Uterus (tissue), 4 donors: ENCODE measurements around the gene MEP1B. TPM values are rescaled to one million over a fixed set of nuclear protein-coding genes. Genes with fewer than 3 reads are reported as not detected.
"Not testable (repeated sequence)": the region's sequence is repeated elsewhere in the genome, so short reads cannot be mapped to it uniquely, and the experiment has no call there.

Experiments
- DNase-seq, 2 donors: peaks; one replicate each; pipeline ENCODE4 v3.0.0-alpha.2; 2019 to 2020
- H3K27ac ChIP-seq, 2 donors: fragments of 200-600 bp; sonication (generic); 1 replicate in 1 of 2; 2 replicates in 1 of 2; pipeline ENCODE4 v1.5.1; 2016 to 2018
- H3K27me3 ChIP-seq, 2 donors: fragments of 200-600 bp; sonication (generic); one replicate each; pipeline ENCODE4 v1.5.1; 2018 to 2019; ENCODE audit warnings: control low read depth in 1 of 2
- H3K36me3 ChIP-seq, 2 donors: fragments of 200-600 bp; sonication (generic); one replicate each; pipeline ENCODE4 v1.5.1; 2019; ENCODE audit warnings: control low read depth in 1 of 2
- H3K4me1 ChIP-seq, 2 donors: fragments of 200-600 bp; sonication (generic); one replicate each; pipeline ENCODE4 v1.5.1; 2018 to 2019; ENCODE audit warnings: control low read depth in 1 of 2
- H3K4me3 ChIP-seq, 2 donors: fragments of 200-600 bp; sonication (generic); 1 replicate in 1 of 2; 2 replicates in 1 of 2; pipeline ENCODE4 v1.5.1; 2018 to 2019; ENCODE audit warnings: mild to moderate bottlenecking in 1 of 2
- H3K9me3 ChIP-seq, 2 donors: fragments of 200-600 bp; sonication (generic); one replicate each; pipeline ENCODE4 v1.5.1; 2019; ENCODE audit warnings: control low read depth in 1 of 2
- POLR2A ChIP-seq, 2 donors: fragments of 450-650 bp; IDR thresholded peaks; one replicate each; pipeline ENCODE4 v1.6.1; 2016; ENCODE audit warnings: antibody characterized with exemption in 2 of 2, mild to moderate bottlenecking in 1 of 2, moderate library complexity in 1 of 2
- intact Hi-C: fragments of 100-400 bp; cut with DNase I; formaldehyde crosslinking; loops from one replicate; pipeline ENCODE4 v1.15.1; 2023; ENCODE audit warnings: low total_unique reads
- total RNA-seq, 4 donors: library from RNA; depleted of rRNA in 3 of 4; stranded (reverse); fragments of >200 nt in 3 of 4; gene quantifications; one replicate each; pipeline versions ENCODE4 v1.1.0 to v1.2.4, GENCODE V29; 2014 to 2023
- TF ChIP-seq, protein P1 (sequence below), 4 experiments: fragments of 200-600 bp in 2 of 4; fragments of 450-650 bp in 2 of 4; sonication (generic) in 2 of 4; IDR thresholded peaks; one replicate each; pipeline ENCODE4 v1.5.1; 2016 to 2019; ENCODE audit warnings: antibody characterized with exemption in 4 of 4, mild to moderate bottlenecking in 2 of 4, moderate library complexity in 1 of 4
- donor health status: DM: yes; HTN: yes; CAD: no.

Gene MEP1B
- total RNA-seq, 4 donors from 2014 or later, result not detected

DNA sequence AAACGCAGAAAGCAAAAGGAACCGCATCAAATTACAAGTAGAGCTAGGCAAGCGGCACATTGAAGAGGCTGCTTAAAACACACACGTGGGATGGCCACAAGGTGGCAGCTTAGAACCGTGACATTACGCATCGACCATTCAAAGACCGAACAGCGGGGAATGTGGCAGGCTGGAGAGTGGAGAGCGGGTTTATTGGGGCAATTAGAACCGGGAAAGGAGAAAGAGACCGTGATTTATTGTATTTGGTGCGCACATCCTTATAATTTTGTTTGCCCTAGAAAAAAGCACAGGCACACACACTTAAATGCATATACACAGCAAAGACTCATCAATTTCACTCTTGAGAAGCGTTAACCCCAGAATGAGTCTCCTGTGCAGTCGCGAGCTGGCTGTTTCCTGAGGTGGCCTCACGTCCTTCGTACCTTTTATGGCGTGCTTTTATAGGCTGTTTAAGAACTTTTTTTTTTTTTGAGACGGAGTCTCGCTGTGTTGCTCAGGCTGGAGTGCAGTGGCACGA is 31.7 kb upstream of the MEP1B start:
- no peak for TF ChIP-seq POLR2A (IDR thresholded peaks at IDR 0.05)
- TF ChIP-seq, protein P1, sequence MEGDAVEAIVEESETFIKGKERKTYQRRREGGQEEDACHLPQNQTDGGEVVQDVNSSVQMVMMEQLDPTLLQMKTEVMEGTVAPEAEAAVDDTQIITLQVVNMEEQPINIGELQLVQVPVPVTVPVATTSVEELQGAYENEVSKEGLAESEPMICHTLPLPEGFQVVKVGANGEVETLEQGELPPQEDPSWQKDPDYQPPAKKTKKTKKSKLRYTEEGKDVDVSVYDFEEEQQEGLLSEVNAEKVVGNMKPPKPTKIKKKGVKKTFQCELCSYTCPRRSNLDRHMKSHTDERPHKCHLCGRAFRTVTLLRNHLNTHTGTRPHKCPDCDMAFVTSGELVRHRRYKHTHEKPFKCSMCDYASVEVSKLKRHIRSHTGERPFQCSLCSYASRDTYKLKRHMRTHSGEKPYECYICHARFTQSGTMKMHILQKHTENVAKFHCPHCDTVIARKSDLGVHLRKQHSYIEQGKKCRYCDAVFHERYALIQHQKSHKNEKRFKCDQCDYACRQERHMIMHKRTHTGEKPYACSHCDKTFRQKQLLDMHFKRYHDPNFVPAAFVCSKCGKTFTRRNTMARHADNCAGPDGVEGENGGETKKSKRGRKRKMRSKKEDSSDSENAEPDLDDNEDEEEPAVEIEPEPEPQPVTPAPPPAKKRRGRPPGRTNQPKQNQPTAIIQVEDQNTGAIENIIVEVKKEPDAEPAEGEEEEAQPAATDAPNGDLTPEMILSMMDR (IDR thresholded peaks at IDR 0.05), result peak; percentile 83 to 88 (median 85)
- peak overlapping the region in 1 of 2 donors; percentile 24 for H3K4me3 ChIP-seq
- H3K27ac ChIP-seq, result no peak overlapping the region
- DNase-seq, result peak; percentile 75 to 76
- no peaks in the 10 kb centered on the region for H3K36me3 ChIP-seq
- no peaks in the 10 kb centered on the region for H3K4me1 ChIP-seq
- intact Hi-C loops, result no loop called here
- no peaks in the 10 kb centered on the region for H3K27me3 ChIP-seq
- no peaks in the 10 kb centered on the region for H3K9me3 ChIP-seq

DNA sequence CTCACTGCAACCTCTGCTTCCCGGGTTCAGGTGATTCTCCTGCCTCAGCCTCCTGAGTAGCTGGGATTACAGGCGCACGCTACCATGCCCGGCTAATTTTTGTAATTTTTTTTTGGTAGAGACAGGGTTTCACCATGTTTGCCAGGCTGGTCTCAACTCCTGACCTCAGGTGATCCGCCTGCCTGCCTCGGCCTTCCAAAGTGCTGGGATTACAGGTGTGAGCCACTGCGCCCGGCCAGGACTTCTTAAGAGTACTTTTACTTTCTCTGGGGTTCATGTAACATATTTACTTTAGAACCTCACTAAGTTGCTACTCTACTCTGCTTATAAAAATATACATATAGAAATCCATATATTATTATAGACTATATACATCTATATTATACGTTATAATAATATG is 31.2 kb upstream of the MEP1B start:
- intact Hi-C loops, H3K9me3 ChIP-seq: not testable (repeated sequence)

DNA sequence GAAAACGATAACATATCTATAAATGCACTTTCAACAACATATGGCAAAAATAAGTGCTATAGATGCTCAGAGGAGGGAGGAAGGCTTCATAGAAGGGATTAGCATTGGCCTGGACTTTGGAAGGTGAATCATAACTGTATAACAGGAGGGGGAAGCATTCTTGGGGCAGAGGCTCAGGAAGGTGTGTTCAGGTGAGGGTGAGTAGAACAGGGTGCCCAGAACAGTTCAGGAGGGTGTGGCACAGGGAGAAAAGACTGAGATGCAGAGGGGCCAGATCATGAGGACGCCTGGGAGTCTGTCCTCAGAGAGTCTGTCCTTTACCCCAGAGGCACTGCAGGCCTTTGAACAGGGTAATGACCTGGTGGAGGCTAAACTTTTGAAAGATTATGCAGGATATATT is 29.3 kb upstream of the MEP1B start:
- TF ChIP-seq POLR2A (IDR thresholded peaks at IDR 0.05), result no peak
- TF ChIP-seq, protein P1 (IDR thresholded peaks at IDR 0.05), result no peak
- no peak overlapping the region for H3K4me3 ChIP-seq
- H3K27me3 ChIP-seq, result no peaks in the 10 kb centered on the region
- no peak for DNase-seq
- intact Hi-C loops, result no loop called here
- no peaks in the 10 kb centered on the region for H3K4me1 ChIP-seq
- no peaks in the 10 kb centered on the region for H3K36me3 ChIP-seq
- no peak overlapping the region for H3K27ac ChIP-seq
- H3K9me3 ChIP-seq, result no peaks in the 10 kb centered on the region

More for the DNA sequence above, 31.2 kb upstream of the MEP1B start:
- peak overlapping the region in 1 of 2 donors; percentile 24 for H3K4me3 ChIP-seq
- not testable (repeated sequence) for H3K27ac ChIP-seq, H3K4me1 ChIP-seq, H3K36me3 ChIP-seq, DNase-seq, H3K27me3 ChIP-seq

DNA sequence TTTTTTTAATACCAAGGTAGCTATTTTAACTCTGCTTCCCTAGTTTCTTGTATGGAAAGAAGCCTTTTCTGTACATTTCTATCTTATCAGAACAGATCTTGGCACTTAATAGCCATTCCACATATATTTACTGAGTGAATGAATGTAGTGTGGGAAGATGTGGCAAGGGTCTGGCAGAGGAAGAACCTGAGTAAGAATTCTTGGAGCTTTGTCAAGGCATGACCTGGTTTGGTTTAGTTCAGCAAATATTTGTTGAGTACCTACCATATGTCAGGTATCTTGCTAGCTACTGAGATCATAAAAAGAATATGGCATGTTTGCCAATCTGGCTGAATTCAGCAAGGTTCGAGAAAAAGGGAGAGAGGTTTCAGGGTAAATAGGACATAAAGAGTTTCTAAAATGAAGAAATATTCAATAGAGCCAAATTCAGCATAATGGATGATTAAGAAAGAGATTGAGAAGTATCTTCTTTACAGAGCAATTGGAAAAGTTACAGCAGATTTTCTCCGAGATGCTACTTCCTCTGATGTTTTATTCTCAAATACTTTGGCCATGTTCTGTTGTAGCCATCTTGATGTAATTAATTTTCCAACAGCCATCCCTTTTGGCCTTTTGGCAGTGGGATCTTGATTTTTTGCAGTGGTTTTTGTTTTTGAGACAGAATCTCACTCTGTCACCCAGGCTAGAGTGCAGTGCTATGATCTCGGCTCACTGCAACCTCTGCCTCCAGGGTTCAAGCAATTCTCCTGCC is 21.7 kb upstream of the MEP1B start:
- Histone ChIP-seq H3K27ac (no peak overlapping the region), H3K27me3 (no peaks in the 10 kb centered on the region), H3K36me3 (no peaks in the 10 kb centered on the region), H3K9me3 (no peaks in the 10 kb centered on the region), H3K4me1 (no peaks in the 10 kb centered on the region), H3K4me3 (no peak overlapping the region)
- intact Hi-C loops, result no loop called here
- DNase-seq, result no peak
- TF ChIP-seq POLR2A (IDR thresholded peaks at IDR 0.05), result no peak
- TF ChIP-seq, protein P1 (IDR thresholded peaks at IDR 0.05), result no peak

DNA sequence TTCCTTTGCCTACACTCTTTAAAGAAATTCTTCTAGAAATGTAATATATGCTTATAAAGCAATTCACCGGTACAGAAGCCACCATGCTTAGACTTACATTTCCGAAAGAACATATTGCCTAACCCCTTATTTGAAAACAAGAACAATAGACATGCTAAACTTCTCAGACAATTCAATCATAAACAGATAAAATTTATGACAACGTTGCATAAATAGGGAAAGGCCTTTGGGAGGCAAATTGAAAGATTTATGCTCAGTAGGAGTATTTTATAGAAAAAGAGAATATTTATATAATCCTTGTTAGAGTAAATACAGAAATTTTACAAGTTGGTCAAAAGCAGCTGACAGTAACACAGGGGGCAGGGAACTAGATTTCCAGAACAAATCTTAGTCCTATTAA is 16.2 kb upstream of the MEP1B start:
- TF ChIP-seq POLR2A (IDR thresholded peaks at IDR 0.05), result no peak
- TF ChIP-seq, protein P1 (IDR thresholded peaks at IDR 0.05), result no peak
- intact Hi-C loops, result no loop called here
- no peaks in the 10 kb centered on the region for H3K4me1 ChIP-seq
- no peaks in the 10 kb centered on the region for H3K36me3 ChIP-seq
- DNase-seq, result no peak
- H3K4me3 ChIP-seq, result no peak overlapping the region
- no peaks in the 10 kb centered on the region for H3K9me3 ChIP-seq
- H3K27ac ChIP-seq, result no peak overlapping the region
- H3K27me3 ChIP-seq, result no peaks in the 10 kb centered on the region
